Measurements from ENCODE around the gene SYNDIG1L. TPM values are rescaled to one million over a fixed set of nuclear protein-coding genes. Genes with fewer than 3 reads are reported as not detected.
"Not testable (repeated sequence)": the region's sequence is repeated elsewhere in the genome, so short reads cannot be mapped to it uniquely, and the experiment has no call there.

The SYNDIG1L gene
- total and polyA plus RNA-seq, 2 of the 13 experiments (the other 11 are each of a cell fraction or from before 2014, with no cell fraction given) = 0.04 TPM; not detected in 1

DNA sequence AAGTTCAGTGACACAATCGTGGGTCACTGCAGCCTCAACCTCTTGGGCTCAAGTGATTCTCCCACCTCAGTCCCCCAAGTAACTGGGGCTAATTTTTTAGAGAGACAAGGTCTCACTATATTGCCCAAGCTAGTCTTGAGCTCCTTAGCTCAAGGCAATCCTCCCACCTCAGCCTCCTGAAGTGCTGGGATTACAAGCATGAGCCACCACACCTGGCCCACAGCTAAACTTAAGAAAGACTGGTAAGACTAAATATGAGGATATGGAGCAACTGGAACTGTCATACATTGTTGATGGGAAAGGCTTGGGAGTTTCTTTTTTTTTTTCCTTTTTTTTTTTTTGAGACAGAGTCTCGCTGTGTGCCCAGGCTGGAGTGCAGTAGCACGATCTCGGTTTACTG is 43.8 kb downstream of the SYNDIG1L start:
- Histone ChIP-seq H3K36me3 (replicated peaks in 1 of 2; ENCODE audit: control insufficient read depth in 1 of 2, insufficient read depth in 2 of 2, low read length in 2 of 2) (no peaks in the 10 kb centered on the region), H2AFZ (ENCODE audit: low read length) (no peak overlapping the region), H3K4me1 (ENCODE audit: insufficient read depth, low read length) (no peaks in the 10 kb centered on the region), H3K9me3 (ENCODE audit: low read length) (no peaks in the 10 kb centered on the region), H4K20me1 (ENCODE audit: insufficient read depth, low read length) (no peaks in the 10 kb centered on the region), H3K4me3 (replicated peaks in 1 of 3; ENCODE audit: insufficient read depth in 1 of 3, low read depth in 2 of 3, low read length in 3 of 3) (no peak overlapping the region), H3K4me2 (ENCODE audit: low read depth, low read length) (no peak overlapping the region), H3K27me3 (ENCODE audit: control insufficient read depth in 1 of 2, insufficient read depth in 2 of 2, low read length in 2 of 2) (0 out of 5 replicates have a peak, but pooled peaks cover 0 to 1% of the 10 kb centered on the region in 2 experiments), H3K79me2 (ENCODE audit: insufficient read depth, low read length) (no peaks in the 10 kb centered on the region), H3K27ac (ENCODE audit: extremely low read length, insufficient read depth, low read length) (no peak overlapping the region), H3K9ac (ENCODE audit: insufficient read depth, low read depth, low read length) (no peak overlapping the region)
- TF ChIP-seq ZBTB42 (CRISPR knock-in tag; IDR thresholded peaks at IDR 0.05) (no peak), CEBPB (IDR thresholded peaks at IDR 0.05; ENCODE audit: borderline replicate concordance, low read depth, low read length) (no peak), ZNF672 (CRISPR knock-in tag; IDR thresholded peaks at IDR 0.05) (no peak), ZNF530 (CRISPR knock-in tag; IDR thresholded peaks at IDR 0.05; ENCODE audit: low read depth) (no peak), ZNF343 (CRISPR knock-in tag; IDR thresholded peaks at IDR 0.05) (no peak), ZNF761 (CRISPR knock-in tag; conservative IDR thresholded peaks at IDR 0.05) (no peak), MYC (CRISPR knock-in tag; IDR thresholded peaks at IDR 0.05; ENCODE audit: borderline replicate concordance) (no peak), ATM (IDR thresholded peaks at IDR 0.05; ENCODE audit: borderline replicate concordance) (no peak), JDP2 (CRISPR knock-in tag; IDR thresholded peaks at IDR 0.05; ENCODE audit: borderline replicate concordance) (no peak), ZC3H4 (CRISPR knock-in tag; IDR thresholded peaks at IDR 0.05; ENCODE audit: borderline replicate concordance) (no peak), NFYC (CRISPR knock-in tag; IDR thresholded peaks at IDR 0.05) (no peak), NFE2L2 (IDR thresholded peaks at IDR 0.05; ENCODE audit: low read length) (no peak), SRF (IDR thresholded peaks at IDR 0.05; ENCODE audit: low read depth, low read length) (no peak)
- 37% methylated on average over 4 of the region's 4 CpGs for WGBS (ENCODE audit: low lambda C conversion rate)
- no peak for DNase-seq (ENCODE audit: low spot score)
- in situ Hi-C loops (cut with HindIII; ENCODE audit: extremely low pct_ligation_motif_present, low pct_unique_long_range_greater_than_20kb) = no loop called here
- no peak for ATAC-seq
- no TSS peak for BruUV-seq (replicated peaks)
- POLR2A ChIA-PET = no interaction called here
- CTCF ChIA-PET (ENCODE audit: low intra/inter-chr PET ratio, low total read pairs) = no interaction called here
- FAIRE-seq = no peak
- intact Hi-C loops (cut with micrococcal nuclease; ENCODE audit: unreplicated experiment) = no loop called here

DNA sequence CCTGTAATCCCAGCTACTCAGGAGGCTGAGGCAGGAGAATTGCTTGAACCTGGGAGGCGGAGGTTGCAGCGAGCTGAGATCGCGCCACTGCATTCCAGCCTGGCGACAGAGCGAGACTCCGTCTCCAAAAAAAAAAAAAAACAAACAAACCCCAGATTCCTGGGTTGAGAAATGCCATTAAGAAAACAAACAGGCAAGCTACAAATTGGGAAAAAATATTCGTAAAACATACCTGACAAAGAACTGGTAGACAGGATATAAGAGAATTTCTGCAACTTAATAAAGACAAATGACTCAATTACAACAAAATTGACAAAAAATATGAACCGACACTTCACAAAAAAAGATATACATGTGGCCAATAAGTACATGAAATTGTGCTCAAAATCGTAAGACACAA is 44.4 kb downstream of the SYNDIG1L start:
- intact Hi-C loops (cut with micrococcal nuclease; ENCODE audit: unreplicated experiment); H3K36me3 ChIP-seq (replicated peaks in 1 of 2; ENCODE audit: control insufficient read depth in 1 of 2, insufficient read depth in 2 of 2, low read length in 2 of 2); H3K27ac ChIP-seq (ENCODE audit: extremely low read length, insufficient read depth, low read length); H3K79me2 ChIP-seq (ENCODE audit: insufficient read depth, low read length); H3K4me2 ChIP-seq (ENCODE audit: low read depth, low read length); H3K4me1 ChIP-seq (ENCODE audit: insufficient read depth, low read length); ATAC-seq; POLR2A ChIA-PET; H3K27me3 ChIP-seq (ENCODE audit: control insufficient read depth in 1 of 2, insufficient read depth in 2 of 2, low read length in 2 of 2); FAIRE-seq; DNase-seq (ENCODE audit: low spot score); H2AFZ ChIP-seq (ENCODE audit: low read length); BruUV-seq (replicated peaks); H4K20me1 ChIP-seq (ENCODE audit: insufficient read depth, low read length); CTCF ChIA-PET (ENCODE audit: low intra/inter-chr PET ratio, low total read pairs); in situ Hi-C loops (cut with HindIII; ENCODE audit: extremely low pct_ligation_motif_present, low pct_unique_long_range_greater_than_20kb); H3K4me3 ChIP-seq (replicated peaks in 1 of 3; ENCODE audit: insufficient read depth in 1 of 3, low read depth in 2 of 3, low read length in 3 of 3); H3K9me3 ChIP-seq (ENCODE audit: low read length); H3K9ac ChIP-seq (ENCODE audit: insufficient read depth, low read depth, low read length): not testable (repeated sequence)
- 6% methylated on average over 10 of the region's 10 CpGs for WGBS (ENCODE audit: low lambda C conversion rate)
